Vagina (tissue), 2 donors: Measurements from ENCODE around the gene MTA1. TPM values are rescaled to one million over a fixed set of nuclear protein-coding genes. Genes with fewer than 3 reads are reported as not detected.
A peak's percentile ranks its signal among the peaks of the same experiment; 100 is the strongest.

ENCODE experiments used
- DNase-seq, 2 donors: peaks; one replicate each; pipeline ENCODE4 v3.0.0-alpha.2; 2017; ENCODE audit errors: extremely low spot score in 2 of 2
- H3K27ac ChIP-seq: fragments of 200-600 bp; sonication (generic); one replicate; pipeline ENCODE4 v1.5.1; 2019
- H3K27me3 ChIP-seq: fragments of 200-600 bp; sonication (generic); one replicate; pipeline ENCODE4 v1.5.1; 2019
- H3K36me3 ChIP-seq, 2 donors: fragments of 200-600 bp; sonication (generic); one replicate each; pipeline ENCODE4 v1.5.1; 2017 to 2019
- H3K4me1 ChIP-seq: fragments of 200-600 bp; sonication (generic); one replicate; pipeline ENCODE4 v1.5.1; 2019
- H3K4me3 ChIP-seq, 2 donors: fragments of 200-600 bp; sonication (generic); 1 replicate in 1 of 2; 2 replicates in 1 of 2; pipeline ENCODE4 v1.5.1; 2016 to 2019
- H3K9me3 ChIP-seq: fragments of 200-600 bp; sonication (generic); one replicate; pipeline ENCODE4 v1.5.1; 2019
- POLR2A ChIP-seq, 2 donors: fragments of 450-650 bp; IDR thresholded peaks; one replicate each; pipeline ENCODE4 v1.6.1; 2017; ENCODE audit warnings: antibody characterized with exemption in 2 of 2, mild to moderate bottlenecking in 2 of 2, moderate library complexity in 2 of 2
- POLR2AphosphoS5 ChIP-seq, 2 donors: sonication (generic); formaldehyde crosslinking; IDR thresholded peaks; one replicate each; pipeline ENCODE4 v1.9.0; 2017; ENCODE audit warnings: antibody characterized with exemption in 2 of 2, mild to moderate bottlenecking in 2 of 2, low read depth in 1 of 2; ENCODE audit not compliant: insufficient read depth in 1 of 2
- intact Hi-C: fragments of 100-400 bp; cut with DNase I; formaldehyde crosslinking; loops from one replicate; pipeline ENCODE4 v1.15.1; 2023
- total RNA-seq: library from RNA; depleted of rRNA; stranded (reverse); fragments of >200 nt; gene quantifications from one replicate; pipeline ENCODE4 v1.2.3, GENCODE V29; 2016
- TF ChIP-seq, protein P1 (sequence below), 3 experiments: fragments of 450-650 bp in 2 of 3; fragments of 200-600 bp in 1 of 3; sonication (generic) in 1 of 3; IDR thresholded peaks; one replicate each; pipeline ENCODE4 v1.5.1; 2017 to 2019; ENCODE audit warnings: antibody characterized with exemption in 3 of 3, mild to moderate bottlenecking in 2 of 3, moderate library complexity in 2 of 3

Gene MTA1
- total RNA-seq, 1 donor from 2014 or later: 82.7 TPM

DNA sequence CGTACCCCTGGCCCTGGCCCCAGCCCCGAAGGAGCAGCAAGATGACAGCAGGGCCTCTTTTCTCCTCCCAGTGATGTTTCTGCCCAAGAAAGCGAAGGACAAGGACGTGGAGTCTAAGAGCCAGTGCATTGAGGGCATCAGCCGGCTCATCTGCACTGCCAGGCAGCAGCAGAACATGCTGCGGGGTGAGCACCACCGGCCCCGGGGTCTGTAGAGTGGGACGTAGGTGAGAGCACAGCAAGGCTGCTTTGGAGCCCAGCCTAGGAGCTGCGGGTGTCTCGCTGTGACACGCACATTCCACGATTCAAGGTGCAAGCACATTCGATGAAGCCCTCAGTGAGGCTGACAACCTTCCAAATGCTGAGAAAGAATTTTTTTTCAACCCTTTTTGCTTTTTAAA lies 26.5 kb upstream of the MTA1 start:
- no peak overlapping the region for H3K4me3 ChIP-seq
- TF ChIP-seq POLR2AphosphoS5 (IDR thresholded peaks at IDR 0.05; ENCODE audit: insufficient read depth in 1 of 2, low read depth in 1 of 2) (no peak), POLR2A (IDR thresholded peaks at IDR 0.05) (no peak)
- TF ChIP-seq, protein P1, sequence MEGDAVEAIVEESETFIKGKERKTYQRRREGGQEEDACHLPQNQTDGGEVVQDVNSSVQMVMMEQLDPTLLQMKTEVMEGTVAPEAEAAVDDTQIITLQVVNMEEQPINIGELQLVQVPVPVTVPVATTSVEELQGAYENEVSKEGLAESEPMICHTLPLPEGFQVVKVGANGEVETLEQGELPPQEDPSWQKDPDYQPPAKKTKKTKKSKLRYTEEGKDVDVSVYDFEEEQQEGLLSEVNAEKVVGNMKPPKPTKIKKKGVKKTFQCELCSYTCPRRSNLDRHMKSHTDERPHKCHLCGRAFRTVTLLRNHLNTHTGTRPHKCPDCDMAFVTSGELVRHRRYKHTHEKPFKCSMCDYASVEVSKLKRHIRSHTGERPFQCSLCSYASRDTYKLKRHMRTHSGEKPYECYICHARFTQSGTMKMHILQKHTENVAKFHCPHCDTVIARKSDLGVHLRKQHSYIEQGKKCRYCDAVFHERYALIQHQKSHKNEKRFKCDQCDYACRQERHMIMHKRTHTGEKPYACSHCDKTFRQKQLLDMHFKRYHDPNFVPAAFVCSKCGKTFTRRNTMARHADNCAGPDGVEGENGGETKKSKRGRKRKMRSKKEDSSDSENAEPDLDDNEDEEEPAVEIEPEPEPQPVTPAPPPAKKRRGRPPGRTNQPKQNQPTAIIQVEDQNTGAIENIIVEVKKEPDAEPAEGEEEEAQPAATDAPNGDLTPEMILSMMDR (IDR thresholded peaks at IDR 0.05): no peak
- H3K36me3 ChIP-seq: no peaks in the 10 kb centered on the region

DNA sequence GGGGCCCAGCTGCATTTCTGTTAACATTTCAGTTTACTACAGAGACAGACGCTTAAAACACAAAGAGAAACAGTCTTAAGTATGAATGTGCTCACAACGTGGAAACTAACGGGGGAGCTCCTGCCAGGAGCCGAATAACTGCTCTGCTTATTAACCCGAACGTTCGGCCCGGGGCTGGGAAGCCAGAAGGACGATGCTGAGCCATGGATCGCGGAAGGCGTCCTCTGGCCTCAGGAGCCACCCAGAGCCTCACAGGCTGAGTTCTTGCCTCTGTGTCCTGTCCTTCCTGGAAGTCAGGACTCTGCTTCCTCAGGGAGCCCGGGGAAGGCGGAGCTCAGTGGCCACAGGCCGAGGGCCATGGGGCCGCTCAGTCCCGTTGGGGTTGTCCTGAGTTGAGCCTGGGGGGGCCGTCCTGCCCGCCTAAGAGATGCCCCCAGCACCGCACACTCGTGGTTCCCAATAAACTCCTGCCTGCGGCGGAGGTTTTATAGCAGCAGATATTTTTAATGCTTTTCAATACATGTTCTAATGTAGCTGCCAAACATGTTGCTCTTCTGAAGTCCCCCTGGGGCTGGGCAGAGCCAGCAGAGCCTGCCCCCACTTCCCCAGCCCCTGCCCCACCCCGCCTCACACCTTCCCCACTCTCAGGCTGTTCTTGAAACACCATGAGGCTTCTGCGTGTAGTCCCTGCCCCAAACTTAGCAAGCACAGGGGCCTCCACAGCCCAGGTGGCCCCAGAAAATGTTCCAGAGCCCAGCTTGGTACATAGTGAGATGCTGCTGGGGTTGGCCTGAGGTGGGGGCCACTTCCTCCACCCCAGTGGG lies 24.7 kb upstream of the MTA1 start:
- Histone ChIP-seq H3K36me3 (no peaks in the 10 kb centered on the region), H3K9me3 (no peaks in the 10 kb centered on the region), H3K4me3 (no peak overlapping the region), H3K27ac (no peak overlapping the region), H3K27me3 (no peaks in the 10 kb centered on the region), H3K4me1 (peaks cover 27% of the 10 kb centered on the region)
- DNase-seq: no peak
- TF ChIP-seq, protein P1 (IDR thresholded peaks at IDR 0.05): no peak
- TF ChIP-seq POLR2AphosphoS5 (IDR thresholded peaks at IDR 0.05; ENCODE audit: insufficient read depth in 1 of 2, low read depth in 1 of 2): no peak
- TF ChIP-seq POLR2A (IDR thresholded peaks at IDR 0.05): no peak
- intact Hi-C loops: no loop called here

More for the DNA sequence above, 26.5 kb upstream of the MTA1 start:
- no peaks in the 10 kb centered on the region for H3K27me3 ChIP-seq
- H3K27ac ChIP-seq: no peak overlapping the region
- H3K9me3 ChIP-seq: no peaks in the 10 kb centered on the region
- intact Hi-C loops: no loop called here
- peaks cover 14% of the 10 kb centered on the region for H3K4me1 ChIP-seq
- no peak for DNase-seq

DNA sequence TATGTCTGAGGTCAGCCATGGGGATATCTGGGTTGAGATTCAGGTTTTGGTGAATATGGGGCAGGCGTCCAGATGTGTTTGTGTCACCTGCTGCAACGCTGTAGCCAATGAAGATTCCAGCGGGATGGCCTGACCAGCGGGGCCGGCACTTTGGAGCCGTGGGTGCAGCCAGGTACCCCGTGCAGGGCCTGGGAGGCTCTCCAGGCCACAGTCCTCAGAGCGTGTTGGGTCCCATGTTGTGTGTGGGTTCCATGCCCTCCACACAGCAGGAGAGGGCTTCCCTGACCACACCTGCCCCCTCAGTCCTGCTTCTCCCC lies 24.1 kb upstream of the MTA1 start:
- intact Hi-C loops: no loop called here
- Histone ChIP-seq H3K4me1 (peaks cover 27% of the 10 kb centered on the region), H3K36me3 (peaks cover 0 to under 1% of the 10 kb centered on the region in 2 donors), H3K4me3 (no peak overlapping the region), H3K27me3 (no peaks in the 10 kb centered on the region), H3K27ac (no peak overlapping the region), H3K9me3 (no peaks in the 10 kb centered on the region)
- TF ChIP-seq, protein P1 (IDR thresholded peaks at IDR 0.05): no peak
- no peak for TF ChIP-seq POLR2AphosphoS5 (IDR thresholded peaks at IDR 0.05; ENCODE audit: insufficient read depth in 1 of 2, low read depth in 1 of 2)
- no peak for TF ChIP-seq POLR2A (IDR thresholded peaks at IDR 0.05)
- no peak for DNase-seq

DNA sequence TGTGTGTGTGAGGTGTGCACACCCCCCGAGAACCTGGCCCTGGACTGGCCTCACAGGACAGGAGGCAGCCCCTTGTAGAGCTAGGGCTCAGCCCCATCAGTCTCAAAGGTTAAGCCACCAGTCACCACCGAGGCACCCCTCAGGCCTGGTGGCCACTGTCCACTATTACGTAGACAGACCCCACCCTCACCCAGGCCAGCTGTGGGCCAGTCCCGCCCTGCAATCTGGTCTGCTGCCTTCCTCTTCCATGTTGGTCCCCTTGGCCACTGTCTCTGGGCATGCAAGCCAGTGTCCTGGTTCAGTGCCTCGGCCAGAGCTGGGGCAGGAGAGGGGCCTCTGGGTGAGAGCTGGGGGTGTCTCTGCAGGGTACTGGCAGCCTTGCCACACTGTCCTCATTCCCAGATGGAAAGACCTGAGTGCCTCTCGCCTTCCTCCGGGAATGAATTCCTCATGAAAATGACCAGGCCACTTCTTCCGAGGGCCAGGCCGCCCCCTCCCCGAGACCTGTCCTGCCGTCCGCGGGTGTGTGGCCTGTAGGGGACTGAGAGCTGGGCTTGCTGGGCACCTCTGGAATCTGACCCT lies 22.2 kb upstream of the MTA1 start:
- H3K27ac ChIP-seq: peak overlapping the region; percentile 83
- H3K9me3 ChIP-seq: no peaks in the 10 kb centered on the region
- H3K36me3 ChIP-seq: peaks cover 0 to 8% of the 10 kb centered on the region in 2 donors
- intact Hi-C loops: no loop called here
- H3K27me3 ChIP-seq: no peaks in the 10 kb centered on the region
- TF ChIP-seq, protein P1 (IDR thresholded peaks at IDR 0.05): no peak
- TF ChIP-seq POLR2A (IDR thresholded peaks at IDR 0.05): no peak
- no peak for TF ChIP-seq POLR2AphosphoS5 (IDR thresholded peaks at IDR 0.05; ENCODE audit: insufficient read depth in 1 of 2, low read depth in 1 of 2)
- H3K4me3 ChIP-seq: peak overlapping the region; percentile 82 to 95
- peaks cover 27% of the 10 kb centered on the region for H3K4me1 ChIP-seq
- no peak for DNase-seq
